ENCODE measurements around the gene HIBADH.
"Not testable (repeated sequence)": the region's sequence is repeated elsewhere in the genome, so short reads cannot be mapped to it uniquely, and the experiment has no call there.

The HIBADH gene

GRCh38 chr7:27547401-27547800 lies 115.3 kb downstream of the HIBADH start:
- DNase-seq (ENCODE audit: low read depth) = peak; percentile 87

GRCh38 chr7:27546610-27547009 lies 116.1 kb downstream of the HIBADH start:
- peak; percentile 16 for DNase-seq (ENCODE audit: low read depth)

GRCh38 chr7:27535795-27536194 lies 126.9 kb downstream of the HIBADH start:
- DNase-seq (ENCODE audit: low read depth) = no peak

GRCh38 chr7:27533652-27534081 lies 129.0 kb downstream of the HIBADH start:
- no peak for DNase-seq (ENCODE audit: low read depth)

- DNase-seq (ENCODE audit: low read depth) = peak; percentile 19
These were observed 130.4 kb downstream of the HIBADH start for GRCh38 chr7:27532314-27532713.

GRCh38 chr7:27527348-27527714 lies 135.4 kb downstream of the HIBADH start:
- peak; percentile 89 for DNase-seq (ENCODE audit: low read depth)

GRCh38 chr7:27526611-27527347 lies 135.9 kb downstream of the HIBADH start:
- no peak for DNase-seq (ENCODE audit: low read depth)

GRCh38 chr7:27526131-27526530 lies 136.6 kb downstream of the HIBADH start:
- DNase-seq (ENCODE audit: low read depth) = no peak

GRCh38 chr7:27523321-27523720 lies 139.4 kb downstream of the HIBADH start:
- no peak for DNase-seq (ENCODE audit: low read depth)

GRCh38 chr7:27522566-27522965 lies 140.1 kb downstream of the HIBADH start:
- DNase-seq (ENCODE audit: low read depth) = no peak

- DNase-seq (ENCODE audit: low read depth) = peak; percentile 75
These were observed 141.6 kb downstream of the HIBADH start for GRCh38 chr7:27520815-27521790.

- no peak for DNase-seq (ENCODE audit: low read depth)
These were observed 142.8 kb downstream of the HIBADH start for GRCh38 chr7:27519793-27520469.

GRCh38 chr7:27518561-27519350 lies 143.9 kb downstream of the HIBADH start:
- DNase-seq (ENCODE audit: low read depth) = no peak

- DNase-seq (ENCODE audit: low read depth) = no peak
These were observed 146.3 kb downstream of the HIBADH start for GRCh38 chr7:27516421-27516820.

GRCh38 chr7:27515933-27516332 lies 146.8 kb downstream of the HIBADH start:
- no peak for DNase-seq (ENCODE audit: low read depth)

GRCh38 chr7:27514861-27515260 lies 147.8 kb downstream of the HIBADH start:
- DNase-seq (ENCODE audit: low read depth) = no peak

GRCh38 chr7:27513885-27514284 lies 148.8 kb downstream of the HIBADH start:
- no peak for DNase-seq (ENCODE audit: low read depth)

- DNase-seq (ENCODE audit: low read depth) = not testable (repeated sequence)
These were observed 151.3 kb downstream of the HIBADH start for GRCh38 chr7:27511370-27511769.

- DNase-seq (ENCODE audit: low read depth) = peak; percentile 36
These were observed 152.1 kb downstream of the HIBADH start for GRCh38 chr7:27510541-27510940.

GRCh38 chr7:27501879-27502278 lies 160.8 kb downstream of the HIBADH start:
- DNase-seq (ENCODE audit: low read depth) = not testable (repeated sequence)

GRCh38 chr7:27501001-27501400 lies 161.7 kb downstream of the HIBADH start:
- no peak for DNase-seq (ENCODE audit: low read depth)

- no peak for DNase-seq (ENCODE audit: low read depth)
These were observed 170.5 kb downstream of the HIBADH start for GRCh38 chr7:27492224-27492623.
